Middle frontal gyrus (tissue), 1 donor: ENCODE measurements around the gene SPDYC.
"Not testable (repeated sequence)": the region's sequence is repeated elsewhere in the genome, so short reads cannot be mapped to it uniquely, and the experiment has no call there.

Experiments
- DNase-seq: peaks from one replicate; pipeline ENCODE4 v3.0.0-alpha.2; 2015; ENCODE audit warnings: low spot score; ENCODE audit errors: extremely low spot score

The SPDYC gene

GRCh38 chr11:65134240-65134951 lies 35.6 kb upstream of the SPDYC start, which contains the start of gene SYVN1:
TSS of gene SYVN1 (minus strand) at chr11:65134519. CDS start at chr11:65133601, 918 bp downstream.
- DNase-seq = peak; percentile 87

- peak; percentile 75 for DNase-seq
Measured at GRCh38 chr11:65134952-65135632, 34.9 kb upstream of the SPDYC start.

GRCh38 chr11:65135633-65136145 lies 34.3 kb upstream of the SPDYC start:
- DNase-seq = no peak

GRCh38 chr11:65136515-65137096 lies 33.4 kb upstream of the SPDYC start:
- no peak for DNase-seq

GRCh38 chr11:65141896-65142494 lies 28.0 kb upstream of the SPDYC start:
- DNase-seq = no peak

- DNase-seq = no peak
Measured at GRCh38 chr11:65147352-65148075, 22.5 kb upstream of the SPDYC start.

GRCh38 chr11:65148657-65149056 lies 21.4 kb upstream of the SPDYC start:
- no peak for DNase-seq

GRCh38 chr11:65150131-65150508 lies 19.9 kb upstream of the SPDYC start:
- not testable (repeated sequence) for DNase-seq

- DNase-seq = no peak
Measured at GRCh38 chr11:65150509-65151299, 19.3 kb upstream of the SPDYC start.

- no peak for DNase-seq
Measured at GRCh38 chr11:65151331-65151899, 18.6 kb upstream of the SPDYC start.

GRCh38 chr11:65152122-65152521 lies 17.9 kb upstream of the SPDYC start:
- no peak for DNase-seq

- no peak for DNase-seq
Measured at GRCh38 chr11:65156256-65156655, 13.8 kb upstream of the SPDYC start.

GRCh38 chr11:65156926-65157325 lies 13.1 kb upstream of the SPDYC start:
- DNase-seq = no peak

- DNase-seq = no peak
Measured at GRCh38 chr11:65157336-65157735, 12.7 kb upstream of the SPDYC start.

- no peak for DNase-seq
Measured at GRCh38 chr11:65159012-65159411, 11.0 kb upstream of the SPDYC start.

GRCh38 chr11:65160643-65161042 lies 9.4 kb upstream of the SPDYC start:
- no peak for DNase-seq

GRCh38 chr11:65163684-65164083 lies 6.3 kb upstream of the SPDYC start:
- no peak for DNase-seq

- no peak for DNase-seq
Measured at GRCh38 chr11:65165410-65166317, 4.4 kb upstream of the SPDYC start.

GRCh38 chr11:65166893-65167292 lies 3.1 kb upstream of the SPDYC start:
- no peak for DNase-seq
